Astrocyte (in vitro differentiated cells and primary cell): ENCODE data around the gene LCT. TPM values are rescaled to one million over a fixed set of nuclear protein-coding genes. Genes with fewer than 3 reads are reported as not detected.

Experiments used
- DNase-seq: peaks from one replicate; pipeline ENCODE4 v3.0.0-alpha.2; 2010; ENCODE audit warnings: low read depth
- FAIRE-seq: peaks from 2 replicates; lab custom pipeline; 2011; peaks lifted over from hg19 to GRCh38; lab: Jason Lieb, UNC
- H2AFZ ChIP-seq: 2 replicates; pipeline ENCODE4 v1.6.0; 2012; ENCODE audit warnings: low read depth, low read length, inconsistent platforms
- H3K27ac ChIP-seq: 2 replicates; pipeline ENCODE4 v1.5.1; 2011; ENCODE audit warnings: low read depth, low read length, inconsistent platforms
- H3K27me3 ChIP-seq: 2 replicates; pipeline ENCODE4 v1.6.0; 2011; ENCODE audit warnings: low read length, inconsistent platforms; ENCODE audit not compliant: insufficient read depth
- H3K36me3 ChIP-seq: 2 replicates; pipeline ENCODE4 v1.5.1; 2011; ENCODE audit warnings: low read length, inconsistent platforms; ENCODE audit not compliant: insufficient read depth
- H3K4me1 ChIP-seq: 2 replicates; pipeline ENCODE4 v1.5.1; 2011; ENCODE audit warnings: low read length, inconsistent platforms; ENCODE audit not compliant: insufficient read depth
- H3K4me2 ChIP-seq: 2 replicates; pipeline ENCODE4 v1.6.0; 2012; ENCODE audit warnings: low read length, inconsistent platforms
- H3K4me3 ChIP-seq: 2 replicates; pipeline ENCODE4 v1.5.1; 2011; ENCODE audit warnings: low read depth, mild to moderate bottlenecking, low read length, inconsistent platforms; ENCODE audit not compliant: insufficient read depth
- H3K79me2 ChIP-seq: 2 replicates; pipeline ENCODE4 v1.6.0; 2012; ENCODE audit warnings: mild to moderate bottlenecking, low read length, inconsistent platforms; ENCODE audit not compliant: insufficient read depth
- H3K9ac ChIP-seq: 2 replicates; pipeline ENCODE4 v1.6.0; 2012; ENCODE audit warnings: mild to moderate bottlenecking, low read length, inconsistent platforms
- H3K9me3 ChIP-seq: 2 replicates; pipeline ENCODE4 v1.5.1; 2012; ENCODE audit warnings: low read depth, mild to moderate bottlenecking, low read length, inconsistent platforms; ENCODE audit not compliant: insufficient read depth
- H4K20me1 ChIP-seq: 2 replicates; pipeline ENCODE4 v1.6.0; 2012; ENCODE audit warnings: low read length, inconsistent platforms; ENCODE audit not compliant: insufficient read depth
- H3K27ac Mint-ChIP-seq: one replicate; pipeline ENCODE4 v1.8.0; 2021; ENCODE audit warnings: mild to moderate bottlenecking, mixed read lengths; ENCODE audit not compliant: unreplicated experiment
- H3K27me3 Mint-ChIP-seq: one replicate; pipeline ENCODE4 v1.8.0; 2021; ENCODE audit warnings: low read depth, mixed read lengths; ENCODE audit not compliant: unreplicated experiment
- H3K36me3 Mint-ChIP-seq: one replicate; pipeline ENCODE4 v1.8.0; 2021; ENCODE audit warnings: low read depth, mixed read lengths; ENCODE audit not compliant: unreplicated experiment
- H3K4me1 Mint-ChIP-seq: one replicate; pipeline ENCODE4 v1.8.0; 2021; ENCODE audit warnings: low read depth, mixed read lengths; ENCODE audit not compliant: unreplicated experiment
- H3K4me3 Mint-ChIP-seq: one replicate; pipeline ENCODE4 v1.8.0; 2021; ENCODE audit warnings: mild to moderate bottlenecking, moderate library complexity, mixed read lengths; ENCODE audit not compliant: unreplicated experiment
- H3K9me3 Mint-ChIP-seq: one replicate; pipeline ENCODE4 v1.8.0; 2021; ENCODE audit warnings: mild to moderate bottlenecking, mixed read lengths; ENCODE audit not compliant: unreplicated experiment
- CTCF ChIP-seq: IDR thresholded peaks from 2 replicates; pipeline ENCODE4 v1.5.1; 2011; ENCODE audit warnings: low read depth, mild to moderate bottlenecking, inconsistent platforms, low read length, moderate library complexity; ENCODE audit not compliant: insufficient read depth
- EZH2 ChIP-seq: IDR thresholded peaks from 2 replicates; pipeline ENCODE4 v1.6.1; 2012; ENCODE audit warnings: mild to moderate bottlenecking, low read length, inconsistent platforms; ENCODE audit not compliant: insufficient read depth
- total RNA-seq: library from RNA; stranded (reverse); gene quantifications from 2 replicates; pipeline ENCODE4 v1.2.1, GENCODE V29; 2021

The LCT gene
- total RNA-seq, 1 donor from 2014 or later, result not detected

GRCh38 chr2:135822855-135823254 lies 14.1 kb downstream of the LCT start:
- Histone ChIP-seq H2AFZ (no peak overlapping the region), H3K4me2 (no peak overlapping the region), H3K4me3 (no peak overlapping the region), H4K20me1 (no peaks in the 10 kb centered on the region), H3K36me3 (no peaks in the 10 kb centered on the region), H3K79me2 (peaks cover 7% of the 10 kb centered on the region), H3K9me3 (peaks cover 2% of the 10 kb centered on the region), H3K27me3 (no peaks in the 10 kb centered on the region), H3K27ac (no peak overlapping the region), H3K4me1 (peaks cover 32% of the 10 kb centered on the region), H3K9ac (no peak overlapping the region)
- FAIRE-seq (no peak), DNase-seq (no peak)
- no peak for TF ChIP-seq CTCF
- no peak for TF ChIP-seq EZH2
- Mint-ChIP-seq H3K27me3 (peaks cover 2% of the 10 kb centered on the region), H3K9me3 (peaks cover 18% of the 10 kb centered on the region), H3K36me3 (peaks cover 9% of the 10 kb centered on the region), H3K4me1 (peaks cover 12% of the 10 kb centered on the region), H3K27ac (no peak overlapping the region), H3K4me3 (no peak overlapping the region)

GRCh38 chr2:135821190-135821589 lies 15.8 kb downstream of the LCT start:
- Mint-ChIP-seq H3K9me3 (peaks cover 18% of the 10 kb centered on the region), H3K27me3 (peaks cover 2% of the 10 kb centered on the region), H3K36me3 (peaks cover 9% of the 10 kb centered on the region), H3K4me1 (peaks cover 12% of the 10 kb centered on the region), H3K4me3 (no peak overlapping the region), H3K27ac (no peak overlapping the region)
- peaks cover 2% of the 10 kb centered on the region for H3K9me3 ChIP-seq
- H3K36me3 ChIP-seq, result no peaks in the 10 kb centered on the region
- FAIRE-seq, result no peak
- H3K27ac ChIP-seq, result no peak overlapping the region
- DNase-seq, result no peak
- no peaks in the 10 kb centered on the region for H3K27me3 ChIP-seq
- TF ChIP-seq CTCF (no peak), EZH2 (no peak)
- H4K20me1 ChIP-seq, result no peaks in the 10 kb centered on the region
- H2AFZ ChIP-seq, result no peak overlapping the region
- peaks cover 38% of the 10 kb centered on the region for H3K4me1 ChIP-seq
- H3K4me3 ChIP-seq, result peak overlapping the region; percentile 18
- H3K9ac ChIP-seq, result no peak overlapping the region
- H3K4me2 ChIP-seq, result peak overlapping the region; percentile 88
- H3K79me2 ChIP-seq, result peaks cover 7% of the 10 kb centered on the region

- Histone ChIP-seq H3K9ac (peak overlapping the region; percentile 72), H3K79me2 (peaks cover 7% of the 10 kb centered on the region), H2AFZ (peak overlapping the region; percentile 74), H3K27me3 (no peaks in the 10 kb centered on the region), H3K4me2 (peak overlapping the region; percentile 88), H3K36me3 (no peaks in the 10 kb centered on the region), H3K4me1 (peaks cover 38% of the 10 kb centered on the region), H3K27ac (peak overlapping the region; percentile 84), H4K20me1 (no peaks in the 10 kb centered on the region), H3K4me3 (peak overlapping the region; percentile 57), H3K9me3 (peaks cover 2% of the 10 kb centered on the region)
- Mint-ChIP-seq H3K4me3 (no peak overlapping the region), H3K36me3 (peaks cover 9% of the 10 kb centered on the region), H3K4me1 (peaks cover 12% of the 10 kb centered on the region), H3K27ac (peak overlapping the region; percentile 47), H3K9me3 (peaks cover 18% of the 10 kb centered on the region), H3K27me3 (peaks cover 2% of the 10 kb centered on the region)
- TF ChIP-seq CTCF (no peak), EZH2 (no peak)
- FAIRE-seq (no peak), DNase-seq (peak; percentile 81)
Observed at GRCh38 chr2:135820003-135820618, 16.9 kb downstream of the LCT start.
